ENCODE measurements around the gene HERC4. TPM values are rescaled to one million over a fixed set of nuclear protein-coding genes. Genes with fewer than 3 reads are reported as not detected.

Gene HERC4
- total and polyA plus RNA-seq, 2 donors (not counting 3 experiments of a cell fraction or from before 2014, with no cell fraction given) = 10.6 to 73.7 TPM

GRCh38 chr10:68049289-68050078, 25.6 kb downstream of the HERC4 start:
- FAIRE-seq (no peak), DNase-seq (ENCODE audit: low read depth, low spot score) (no peak)
- Histone ChIP-seq H3K36me3 (ENCODE audit: control insufficient read depth in 2 of 2, extremely low read depth in 1 of 2, insufficient read depth in 2 of 2, low read length in 2 of 2) (no peaks in the 10 kb centered on the region), H3K9ac (replicated peaks; ENCODE audit: extremely low read depth, insufficient read depth, low read length) (no peak overlapping the region), H3K4me1 (ENCODE audit: control insufficient read depth, extremely low read depth, insufficient read depth, low read length) (peaks cover 7% of the 10 kb centered on the region), H3K9me1 (replicated peaks; ENCODE audit: control insufficient read depth, extremely low read depth, insufficient read depth, low read length) (no peaks in the 10 kb centered on the region), H3K4me3 (replicated peaks in 1 of 3; ENCODE audit: insufficient read depth in 1 of 3, low read depth in 1 of 3, low read length in 3 of 3) (no peak overlapping the region), H3K27ac (ENCODE audit: insufficient read depth, low read depth, low read length) (no peak overlapping the region), H3K4me2 (ENCODE audit: insufficient read depth, low read length) (no peak overlapping the region), H3K9me3 (replicated peaks; ENCODE audit: control insufficient read depth, insufficient read depth, low read length) (no peaks in the 10 kb centered on the region), H4K20me1 (replicated peaks; ENCODE audit: control insufficient read depth, extremely low read depth, insufficient read depth, low read length) (peaks cover 3% of the 10 kb centered on the region), H2AFZ (ENCODE audit: low read depth, low read length) (no peak overlapping the region), H3K79me2 (ENCODE audit: control insufficient read depth, insufficient read depth, low read length) (peaks cover 55% of the 10 kb centered on the region), H3K27me3 (ENCODE audit: control insufficient read depth in 2 of 2, insufficient read depth in 2 of 2, low read length in 2 of 2) (no peaks in the 10 kb centered on the region)
- POLR2A ChIA-PET = no interaction called here
- BruUV-seq (replicated peaks) = no TSS peak
- intact Hi-C loops (cut with micrococcal nuclease) (no loop called here), dilution Hi-C loops (cut with MboI; ENCODE audit: extremely low pct_ligation_motif_present, low sequenced_read_pairs) (loop anchor here (25.0 kb wide), 1 partner anchor 137 kb away; no protein-coding TSS in a partner anchor)
- TF ChIP-seq MAX (IDR thresholded peaks at IDR 0.05; ENCODE audit: insufficient read depth, insufficient read length) (no peak), JUN (IDR thresholded peaks at IDR 0.05; ENCODE audit: borderline replicate concordance, insufficient read depth, insufficient read length, low read depth) (no peak), GATA2 (IDR thresholded peaks at IDR 0.05; ENCODE audit: insufficient read depth, insufficient read length, low read depth, low read length) (no peak), POLR2A (IDR thresholded peaks at IDR 0.05; ENCODE audit: low read depth, low read length) (no peak), CTCF (IDR thresholded peaks at IDR 0.05; ENCODE audit: extremely low read depth in 1 of 2, insufficient read depth in 1 of 2, low read depth in 1 of 2, low read length in 2 of 2) (no peak), EZH2 (IDR thresholded peaks at IDR 0.05; ENCODE audit: borderline replicate concordance, low read depth, low read length, severe bottlenecking) (no peak), POLR2AphosphoS5 (IDR thresholded peaks at IDR 0.05; ENCODE audit: insufficient read depth, low read depth, low read length) (no peak), MYC (IDR thresholded peaks at IDR 0.05; ENCODE audit: low read depth, low read length) (no peak), FOS (IDR thresholded peaks at IDR 0.05; ENCODE audit: borderline replicate concordance, insufficient read depth, low read length) (no peak)
- CTCF ChIA-PET = interaction anchor here (1.1 kb wide), 1 partner anchor 11 kb away, joined by 3 read pairs; no protein-coding TSS in a partner anchor

All from endothelial cell of umbilical vein (primary cell).